Neuronal stem cell (in vitro differentiated cells): ENCODE data around the gene ISM1.

Experiments
- DNase-seq: peaks from one replicate; pipeline ENCODE4 v3.0.0-alpha.2; 2013; ENCODE audit warnings: low spot score
- H2AFZ ChIP-seq: one replicate; pipeline ENCODE4 v1.6.1; 2013; ENCODE audit warnings: mild to moderate bottlenecking, low read length, inconsistent platforms
- H2AK5ac ChIP-seq: 2 replicates; pipeline ENCODE4 v1.6.1; 2013; ENCODE audit warnings: low read depth, mild to moderate bottlenecking, inconsistent platforms, low read length, moderate library complexity, mixed read lengths
- H2BK120ac ChIP-seq: 2 replicates; pipeline ENCODE4 v1.6.1; 2013; ENCODE audit warnings: low read depth, mild to moderate bottlenecking, inconsistent platforms, low read length, moderate library complexity, mixed read lengths
- H2BK12ac ChIP-seq: one replicate; pipeline ENCODE4 v1.6.1; 2013; ENCODE audit warnings: low read length, inconsistent platforms
- H2BK15ac ChIP-seq: 2 replicates; pipeline ENCODE4 v1.6.1; 2013; ENCODE audit warnings: mild to moderate bottlenecking, low read length, inconsistent platforms, mixed read lengths
- H2BK5ac ChIP-seq: one replicate; pipeline ENCODE4 v1.6.1; 2013; ENCODE audit warnings: inconsistent platforms, mild to moderate bottlenecking, low read length, moderate library complexity
- H3K14ac ChIP-seq: one replicate; pipeline ENCODE4 v1.6.1; 2013; ENCODE audit warnings: low read length, inconsistent platforms
- H3K18ac ChIP-seq: 2 replicates; pipeline ENCODE4 v1.6.1; 2013; ENCODE audit warnings: low read length, inconsistent platforms
- H3K23ac ChIP-seq: 2 replicates; pipeline ENCODE4 v1.6.1; 2013; ENCODE audit warnings: low read depth, mild to moderate bottlenecking, mixed read lengths, low read length, inconsistent platforms; ENCODE audit not compliant: poor library complexity
- H3K27ac ChIP-seq: replicated peaks from 3 replicates; pipeline ENCODE4 v1.5.1; 2013; ENCODE audit warnings: low read length, inconsistent platforms
- H3K27me3 ChIP-seq, 3 experiments: 2 replicates each; pipeline ENCODE4 v1.6.1; 2013; ENCODE audit warnings: low read length in 3 of 3, mild to moderate bottlenecking in 2 of 3, inconsistent platforms in 1 of 3, low read depth in 1 of 3, mixed read lengths in 1 of 3, moderate library complexity in 1 of 3; ENCODE audit not compliant: control insufficient read depth in 3 of 3, insufficient read depth in 3 of 3
- H3K36me3 ChIP-seq, 2 donors: replicated peaks in 1 of 2; 2 replicates each; pipeline ENCODE4 v1.6.1; 2013; ENCODE audit warnings: low read length in 2 of 2; ENCODE audit not compliant: control insufficient read depth in 2 of 2, insufficient read depth in 2 of 2
- H3K4ac ChIP-seq: 2 replicates; pipeline ENCODE4 v1.6.1; 2013; ENCODE audit warnings: inconsistent platforms, mild to moderate bottlenecking, low read length, moderate library complexity
- H3K4me1 ChIP-seq, 2 donors: 1 replicate in 1 of 2; 2 replicates in 1 of 2; pipeline ENCODE4 v1.6.1; 2013; ENCODE audit warnings: low read length in 2 of 2, low read depth in 1 of 2; ENCODE audit not compliant: control insufficient read depth in 2 of 2, insufficient read depth in 1 of 2
- H3K4me2 ChIP-seq: one replicate; pipeline ENCODE4 v1.6.1; 2013; ENCODE audit warnings: mild to moderate bottlenecking, low read length, inconsistent platforms; ENCODE audit not compliant: insufficient read depth, poor library complexity, severe bottlenecking
- H3K4me3 ChIP-seq, 2 donors: 2 replicates each; pipeline ENCODE4 v1.5.1; 2013; ENCODE audit warnings: low read length in 2 of 2, mild to moderate bottlenecking in 2 of 2, inconsistent platforms in 1 of 2, moderate library complexity in 1 of 2
- H3K79me1 ChIP-seq: one replicate; pipeline ENCODE4 v1.6.1; 2013; ENCODE audit warnings: low read depth, mild to moderate bottlenecking, inconsistent platforms, low read length, moderate library complexity
- H3K9ac ChIP-seq: one replicate; pipeline ENCODE4 v1.6.1; 2013; ENCODE audit warnings: mild to moderate bottlenecking, low read depth, low read length, inconsistent platforms; ENCODE audit not compliant: poor library complexity
- H3K9me3 ChIP-seq, 2 donors: replicated peaks in 1 of 2; 2 replicates each; pipeline versions ENCODE3 to v1.6.1; 2013; ENCODE audit warnings: low read length in 2 of 2, mild to moderate bottlenecking in 2 of 2, inconsistent platforms in 1 of 2, low read depth in 1 of 2, mixed read lengths in 1 of 2, moderate library complexity in 1 of 2; ENCODE audit not compliant: control insufficient read depth in 2 of 2, insufficient read depth in 1 of 2
- H4K8ac ChIP-seq: one replicate; pipeline ENCODE4 v1.6.1; 2013; ENCODE audit warnings: low read depth, mild to moderate bottlenecking, inconsistent platforms, low read length, moderate library complexity
- H4K91ac ChIP-seq: one replicate; pipeline ENCODE4 v1.6.1; 2013; ENCODE audit warnings: low read length, low read depth, mild to moderate bottlenecking, inconsistent platforms; ENCODE audit not compliant: poor library complexity
- WGBS, 2 donors: extraction: QIAGEN DNeasy Blood & Tissue Kit; methylation state at CpG; one replicate each; pipeline ENCODE4 v1.1.7; 2013; ENCODE audit warnings: missing lambda C conversion rate in 2 of 2, mixed read lengths in 1 of 2; ENCODE audit not compliant: insufficient read length in 2 of 2, insufficient replicate concordance in 1 of 2; ENCODE audit errors: extremely low coverage in 2 of 2; 5-methylcytosine and 5-hydroxymethylcytosine counted together

The ISM1 gene

GRCh38 chr20:13333793-13334192 lies 112.7 kb downstream of the ISM1 start:
- no peaks in the 10 kb centered on the region for H3K79me1 ChIP-seq
- WGBS, 2 donors, result no CpG with 5 or more reads among the region's 3 CpGs
- H2BK12ac ChIP-seq, result no peak overlapping the region
- H4K8ac ChIP-seq, result no peak overlapping the region
- H3K4me2 ChIP-seq, result no peak overlapping the region
- H3K23ac ChIP-seq, result no peak overlapping the region
- no peak overlapping the region for H3K4ac ChIP-seq
- H3K18ac ChIP-seq, result no peak overlapping the region
- no peak overlapping the region for H2AK5ac ChIP-seq
- no peaks in the 10 kb centered on the region for H3K4me1 ChIP-seq
- H3K27ac ChIP-seq, result no peak overlapping the region
- H3K9me3 ChIP-seq, result no peaks in the 10 kb centered on the region
- no peak overlapping the region for H2BK120ac ChIP-seq
- no peak for DNase-seq
- H3K9ac ChIP-seq, result no peak overlapping the region
- H3K4me3 ChIP-seq, result no peak overlapping the region
- no peak overlapping the region for H3K14ac ChIP-seq
- H2BK15ac ChIP-seq, result no peak overlapping the region
- H3K36me3 ChIP-seq, result no peaks in the 10 kb centered on the region
- no peak overlapping the region for H2AFZ ChIP-seq
- no peaks in the 10 kb centered on the region for H3K27me3 ChIP-seq
- H2BK5ac ChIP-seq, result no peak overlapping the region
- no peak overlapping the region for H4K91ac ChIP-seq

- no peaks in the 10 kb centered on the region for H3K27me3 ChIP-seq
- no peak overlapping the region for H3K4me2 ChIP-seq
- no peak overlapping the region for H2BK15ac ChIP-seq
- no peak overlapping the region for H2BK12ac ChIP-seq
- no CpG with 5 or more reads among the region's 4 CpGs for WGBS, 2 donors
- no peak overlapping the region for H4K8ac ChIP-seq
- H3K4me1 ChIP-seq, result no peaks in the 10 kb centered on the region
- H4K91ac ChIP-seq, result no peak overlapping the region
- no peak overlapping the region for H3K4ac ChIP-seq
- H2BK5ac ChIP-seq, result no peak overlapping the region
- H3K9ac ChIP-seq, result no peak overlapping the region
- no peaks in the 10 kb centered on the region for H3K36me3 ChIP-seq
- no peak for DNase-seq
- H3K23ac ChIP-seq, result no peak overlapping the region
- H3K79me1 ChIP-seq, result no peaks in the 10 kb centered on the region
- no peak overlapping the region for H2AFZ ChIP-seq
- H3K14ac ChIP-seq, result no peak overlapping the region
- H3K18ac ChIP-seq, result no peak overlapping the region
- no peak overlapping the region for H2BK120ac ChIP-seq
- no peak overlapping the region for H3K4me3 ChIP-seq
- H3K27ac ChIP-seq, result no peak overlapping the region
- no peaks in the 10 kb centered on the region for H3K9me3 ChIP-seq
- H2AK5ac ChIP-seq, result no peak overlapping the region
These were observed 115.4 kb downstream of the ISM1 start for GRCh38 chr20:13336308-13337089.

- Histone ChIP-seq H3K9ac (no peak overlapping the region), H3K18ac (no peak overlapping the region), H3K9me3 (no peaks in the 10 kb centered on the region), H4K8ac (no peak overlapping the region), H3K36me3 (no peaks in the 10 kb centered on the region), H2BK120ac (no peak overlapping the region), H2BK15ac (no peak overlapping the region), H2BK12ac (no peak overlapping the region), H2BK5ac (no peak overlapping the region), H3K4me1 (no peaks in the 10 kb centered on the region), H4K91ac (no peak overlapping the region), H3K4me2 (no peak overlapping the region), H3K4ac (no peak overlapping the region), H3K14ac (no peak overlapping the region), H3K23ac (no peak overlapping the region), H3K79me1 (no peaks in the 10 kb centered on the region), H2AK5ac (no peak overlapping the region), H3K27me3 (no peaks in the 10 kb centered on the region), H3K27ac (no peak overlapping the region), H2AFZ (no peak overlapping the region), H3K4me3 (no peak overlapping the region)
- WGBS, 2 donors, result no CpG with 5 or more reads among the region's 6 CpGs
- no peak for DNase-seq
These were observed 116.2 kb downstream of the ISM1 start for GRCh38 chr20:13337090-13337784.

- Histone ChIP-seq H3K14ac (no peak overlapping the region), H3K79me1 (no peaks in the 10 kb centered on the region), H2BK12ac (no peak overlapping the region), H2AFZ (no peak overlapping the region), H3K18ac (no peak overlapping the region), H3K23ac (no peak overlapping the region), H4K91ac (no peak overlapping the region), H4K8ac (no peak overlapping the region), H3K27me3 (no peaks in the 10 kb centered on the region), H3K36me3 (no peaks in the 10 kb centered on the region), H3K27ac (no peak overlapping the region), H2BK5ac (no peak overlapping the region), H3K4me3 (no peak overlapping the region), H3K4me1 (no peaks in the 10 kb centered on the region), H2BK120ac (no peak overlapping the region), H2AK5ac (no peak overlapping the region), H3K9me3 (no peaks in the 10 kb centered on the region), H3K4ac (no peak overlapping the region), H2BK15ac (no peak overlapping the region), H3K9ac (no peak overlapping the region), H3K4me2 (no peak overlapping the region)
- WGBS, 2 donors, result no CpG with 5 or more reads among the region's 2 CpGs
- no peak for DNase-seq
These were observed 117.1 kb downstream of the ISM1 start for GRCh38 chr20:13338097-13338661.
